ENCODE results near the gene UBAP1.

The UBAP1 gene

DNA sequence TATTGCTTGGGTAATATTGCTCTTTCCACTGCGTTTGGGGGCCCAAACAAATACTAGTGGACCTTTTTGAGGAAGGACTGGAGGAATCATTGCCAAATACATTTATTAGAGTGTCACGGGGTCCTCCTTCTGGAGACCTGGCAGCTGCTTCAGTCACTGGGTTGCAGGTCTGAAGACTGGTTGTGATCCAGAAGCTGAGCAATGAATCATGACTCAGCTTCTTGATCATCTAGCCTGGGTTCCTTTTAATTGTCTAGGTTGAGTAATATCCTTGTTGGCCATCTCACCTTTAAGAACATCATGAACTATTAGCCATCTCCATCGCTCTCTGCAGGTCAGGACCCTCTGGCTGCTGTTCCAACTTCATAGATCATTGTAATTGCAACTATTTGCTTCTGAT is 15.4 kb upstream of the UBAP1 start:
- TF ChIP-seq, protein P1, sequence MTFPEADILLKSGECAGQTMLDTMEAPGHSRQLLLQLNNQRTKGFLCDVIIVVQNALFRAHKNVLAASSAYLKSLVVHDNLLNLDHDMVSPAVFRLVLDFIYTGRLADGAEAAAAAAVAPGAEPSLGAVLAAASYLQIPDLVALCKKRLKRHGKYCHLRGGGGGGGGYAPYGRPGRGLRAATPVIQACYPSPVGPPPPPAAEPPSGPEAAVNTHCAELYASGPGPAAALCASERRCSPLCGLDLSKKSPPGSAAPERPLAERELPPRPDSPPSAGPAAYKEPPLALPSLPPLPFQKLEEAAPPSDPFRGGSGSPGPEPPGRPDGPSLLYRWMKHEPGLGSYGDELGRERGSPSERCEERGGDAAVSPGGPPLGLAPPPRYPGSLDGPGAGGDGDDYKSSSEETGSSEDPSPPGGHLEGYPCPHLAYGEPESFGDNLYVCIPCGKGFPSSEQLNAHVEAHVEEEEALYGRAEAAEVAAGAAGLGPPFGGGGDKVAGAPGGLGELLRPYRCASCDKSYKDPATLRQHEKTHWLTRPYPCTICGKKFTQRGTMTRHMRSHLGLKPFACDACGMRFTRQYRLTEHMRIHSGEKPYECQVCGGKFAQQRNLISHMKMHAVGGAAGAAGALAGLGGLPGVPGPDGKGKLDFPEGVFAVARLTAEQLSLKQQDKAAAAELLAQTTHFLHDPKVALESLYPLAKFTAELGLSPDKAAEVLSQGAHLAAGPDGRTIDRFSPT (tag by site-specific recombination; IDR thresholded peaks at IDR 0.05) = no peak
- TF ChIP-seq ZNF830 (tag by site-specific recombination; IDR thresholded peaks at IDR 0.05; ENCODE audit: low read depth) = no peak
- no peak for TF ChIP-seq GLI4 (tag by site-specific recombination; IDR thresholded peaks at IDR 0.05)
- TF ChIP-seq ZNF10 (tag by site-specific recombination; IDR thresholded peaks at IDR 0.05) = no peak
- no peak for TF ChIP-seq ZXDB (tag by site-specific recombination; IDR thresholded peaks at IDR 0.05)
- TF ChIP-seq, protein P2, sequence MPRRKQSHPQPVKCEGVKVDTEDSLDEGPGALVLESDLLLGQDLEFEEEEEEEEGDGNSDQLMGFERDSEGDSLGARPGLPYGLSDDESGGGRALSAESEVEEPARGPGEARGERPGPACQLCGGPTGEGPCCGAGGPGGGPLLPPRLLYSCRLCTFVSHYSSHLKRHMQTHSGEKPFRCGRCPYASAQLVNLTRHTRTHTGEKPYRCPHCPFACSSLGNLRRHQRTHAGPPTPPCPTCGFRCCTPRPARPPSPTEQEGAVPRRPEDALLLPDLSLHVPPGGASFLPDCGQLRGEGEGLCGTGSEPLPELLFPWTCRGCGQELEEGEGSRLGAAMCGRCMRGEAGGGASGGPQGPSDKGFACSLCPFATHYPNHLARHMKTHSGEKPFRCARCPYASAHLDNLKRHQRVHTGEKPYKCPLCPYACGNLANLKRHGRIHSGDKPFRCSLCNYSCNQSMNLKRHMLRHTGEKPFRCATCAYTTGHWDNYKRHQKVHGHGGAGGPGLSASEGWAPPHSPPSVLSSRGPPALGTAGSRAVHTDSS (tag by site-specific recombination; IDR thresholded peaks at IDR 0.05) = no peak
- TF ChIP-seq ZNF585B (tag by site-specific recombination; IDR thresholded peaks at IDR 0.05) = no peak
- TF ChIP-seq, protein P3, sequence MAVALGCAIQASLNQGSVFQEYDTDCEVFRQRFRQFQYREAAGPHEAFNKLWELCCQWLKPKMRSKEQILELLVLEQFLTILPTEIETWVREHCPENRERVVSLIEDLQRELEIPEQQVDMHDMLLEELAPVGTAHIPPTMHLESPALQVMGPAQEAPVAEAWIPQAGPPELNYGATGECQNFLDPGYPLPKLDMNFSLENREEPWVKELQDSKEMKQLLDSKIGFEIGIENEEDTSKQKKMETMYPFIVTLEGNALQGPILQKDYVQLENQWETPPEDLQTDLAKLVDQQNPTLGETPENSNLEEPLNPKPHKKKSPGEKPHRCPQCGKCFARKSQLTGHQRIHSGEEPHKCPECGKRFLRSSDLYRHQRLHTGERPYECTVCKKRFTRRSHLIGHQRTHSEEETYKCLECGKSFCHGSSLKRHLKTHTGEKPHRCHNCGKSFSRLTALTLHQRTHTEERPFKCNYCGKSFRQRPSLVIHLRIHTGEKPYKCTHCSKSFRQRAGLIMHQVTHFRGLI (tag by site-specific recombination; IDR thresholded peaks at IDR 0.05) = no peak
- TF ChIP-seq GLIS2 (tag by site-specific recombination; IDR thresholded peaks at IDR 0.05) = no peak
- no peak for TF ChIP-seq SETDB1 (IDR thresholded peaks at IDR 0.05; ENCODE audit: insufficient read length, low read length)
- no peak for TF ChIP-seq ZNF791 (tag by site-specific recombination; IDR thresholded peaks at IDR 0.05)
- Histone ChIP-seq H3K36me3 (ENCODE audit: control insufficient read depth in 2 of 2, insufficient read depth in 1 of 2, low read length in 2 of 2) (no peaks in the 10 kb centered on the region), H3K9me3 (ENCODE audit: control insufficient read depth, insufficient read depth, low read depth, low read length) (no peaks in the 10 kb centered on the region), H3K4me3 (ENCODE audit: low read depth, low read length) (no peak overlapping the region), H3K4me1 (ENCODE audit: control insufficient read depth, insufficient read depth, low read length) (no peaks in the 10 kb centered on the region), H3K27ac (ENCODE audit: extremely low read depth, low read depth, low read length) (no peak overlapping the region)
- POLR2A ChIA-PET = interaction anchor here (1.0 to 1.6 kb wide), 3 partner anchors 9 to 36 kb away, joined by 3 to 4 read pairs (median 4); partner anchors contain the start of gene UBAP1
- CTCF ChIA-PET = interaction anchor here (1.1 to 1.3 kb wide), 2 partner anchors 89 to 90 kb away, joined by 3 to 4 read pairs; no protein-coding TSS in a partner anchor

DNA sequence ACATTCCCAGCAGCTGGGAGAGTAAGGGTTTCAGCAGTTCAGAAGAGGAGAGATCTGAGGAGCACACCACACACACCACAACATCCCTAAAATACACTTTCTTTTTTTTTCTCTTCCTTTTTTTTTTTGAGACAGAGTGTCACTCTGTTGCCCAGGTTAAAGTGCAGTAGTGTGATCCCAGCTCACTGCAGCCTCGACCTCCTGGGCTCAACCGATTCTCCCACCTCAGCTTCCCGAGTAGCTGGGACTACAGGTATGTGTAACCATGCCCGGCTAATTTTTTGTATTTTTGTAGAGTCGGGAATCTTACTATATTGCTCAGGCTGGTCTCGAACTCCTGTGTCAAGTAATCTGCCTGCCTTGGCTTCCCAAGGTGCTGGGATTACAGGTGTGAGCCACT is 9.7 kb upstream of the UBAP1 start:
- H3K4me1 ChIP-seq (ENCODE audit: control insufficient read depth, insufficient read depth, low read length) = no peaks in the 10 kb centered on the region
- no peak overlapping the region for H3K27ac ChIP-seq (ENCODE audit: extremely low read depth, low read depth, low read length)
- ChIA-PET POLR2A (interaction anchor here (1.0 to 3.2 kb wide), 2 partner anchors 10 to 11 kb away, joined by 3 to 14 read pairs; partner anchors contain the start of gene UBAP1), CTCF (interaction anchor here (0.7 kb wide), 1 partner anchor 8 kb away, joined by 3 read pairs; no protein-coding TSS in a partner anchor)
- no peak overlapping the region for H3K4me3 ChIP-seq (ENCODE audit: low read depth, low read length)
- TF ChIP-seq, protein P4, sequence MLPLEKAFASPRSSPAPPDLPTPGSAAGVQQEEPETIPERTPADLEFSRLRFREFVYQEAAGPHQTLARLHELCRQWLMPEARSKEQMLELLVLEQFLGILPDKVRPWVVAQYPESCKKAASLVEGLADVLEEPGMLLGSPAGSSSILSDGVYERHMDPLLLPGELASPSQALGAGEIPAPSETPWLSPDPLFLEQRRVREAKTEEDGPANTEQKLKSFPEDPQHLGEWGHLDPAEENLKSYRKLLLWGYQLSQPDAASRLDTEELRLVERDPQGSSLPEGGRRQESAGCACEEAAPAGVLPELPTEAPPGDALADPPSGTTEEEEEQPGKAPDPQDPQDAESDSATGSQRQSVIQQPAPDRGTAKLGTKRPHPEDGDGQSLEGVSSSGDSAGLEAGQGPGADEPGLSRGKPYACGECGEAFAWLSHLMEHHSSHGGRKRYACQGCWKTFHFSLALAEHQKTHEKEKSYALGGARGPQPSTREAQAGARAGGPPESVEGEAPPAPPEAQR (tag by site-specific recombination; IDR thresholded peaks at IDR 0.05) = no peak
- no peak for TF ChIP-seq ZNF549 (tag by site-specific recombination; IDR thresholded peaks at IDR 0.05)
- no peak for TF ChIP-seq ZBTB21 (tag by site-specific recombination; IDR thresholded peaks at IDR 0.05)
- TF ChIP-seq ZNF776 (tag by site-specific recombination; IDR thresholded peaks at IDR 0.05; ENCODE audit: borderline replicate concordance) = no peak
- no peak for TF ChIP-seq GFI1B (tag by site-specific recombination; IDR thresholded peaks at IDR 0.05)
- H3K36me3 ChIP-seq (ENCODE audit: control insufficient read depth in 2 of 2, insufficient read depth in 1 of 2, low read length in 2 of 2) = no peaks in the 10 kb centered on the region
- no peaks in the 10 kb centered on the region for H3K9me3 ChIP-seq (ENCODE audit: control insufficient read depth, insufficient read depth, low read depth, low read length)

All from HEK293 (cell line).